SK-N-SH treated with all-trans-retinoic acid at 6 μM for 48 hours (cell line): ENCODE data around the gene ADGRV1.

ENCODE experiments used
- ATAC-seq: fragments of 200-7000 bp; cut with Tn5 transposase; 3 replicates; pipeline ENCODE4 v1.9.1; 2020; ENCODE audit warnings: mild to moderate bottlenecking, moderate library complexity
- ARNTL ChIP-seq: fragments of 450-650 bp; formaldehyde crosslinking; IDR thresholded peaks from 2 replicates; pipeline ENCODE4 v1.5.0; 2020; ENCODE audit warnings: low read depth, mild to moderate bottlenecking, moderate library complexity, borderline replicate concordance
- BACH2 ChIP-seq: fragments of 250-450 bp; sonication (Bioruptor Pico); IDR thresholded peaks from 2 replicates; pipeline ENCODE4 v1.9.0; 2021; ENCODE audit warnings: mild to moderate bottlenecking, borderline replicate concordance
- CREB5 ChIP-seq: fragments of 250-450 bp; sonication (Bioruptor Pico); IDR thresholded peaks from 2 replicates; pipeline ENCODE4 v1.5.1; 2020; ENCODE audit warnings: low read depth, mild to moderate bottlenecking, moderate library complexity
- CSDC2 ChIP-seq: fragments of 250-450 bp; sonication (Bioruptor Pico); IDR thresholded peaks from 2 replicates; pipeline ENCODE4 v1.5.0; 2020; ENCODE audit warnings: mild to moderate bottlenecking, moderate library complexity
- CSRNP3 ChIP-seq: fragments of 250-450 bp; sonication (Bioruptor Pico); IDR thresholded peaks from 2 replicates; pipeline ENCODE4 v1.5.1; 2021; ENCODE audit warnings: mild to moderate bottlenecking, moderate library complexity
- ESRRG ChIP-seq: fragments of 250-450 bp; sonication (Bioruptor Pico); IDR thresholded peaks from 2 replicates; pipeline ENCODE4 v1.6.1; 2021; ENCODE audit warnings: mild to moderate bottlenecking
- GLIS3 ChIP-seq: fragments of 250-450 bp; sonication (Bioruptor Pico); IDR thresholded peaks from 2 replicates; pipeline ENCODE4 v1.5.0; 2020; ENCODE audit warnings: mild to moderate bottlenecking, moderate library complexity
- ISL1 ChIP-seq: fragments of 250-450 bp; sonication (Bioruptor Pico); IDR thresholded peaks from 2 replicates; pipeline ENCODE4 v2.1.2; 2022; ENCODE audit warnings: mild to moderate bottlenecking, moderate library complexity
- OSR1 ChIP-seq: fragments of 250-450 bp; sonication (Bioruptor Pico); IDR thresholded peaks from 2 replicates; pipeline ENCODE4 v1.8.0; 2022; ENCODE audit warnings: moderate library complexity, mild to moderate bottlenecking, inconsistent platforms
- PPARA ChIP-seq: fragments of 250-450 bp; sonication (Bioruptor Pico); IDR thresholded peaks from 2 replicates; pipeline ENCODE4 v1.5.0; 2020; ENCODE audit warnings: mild to moderate bottlenecking, borderline replicate concordance
- RARB ChIP-seq: fragments of 250-450 bp; sonication (Bioruptor Pico); IDR thresholded peaks from 2 replicates; pipeline ENCODE4 v1.8.0; 2021; ENCODE audit warnings: mild to moderate bottlenecking, moderate library complexity
- SNAI2 ChIP-seq: fragments of 250-450 bp; sonication (Bioruptor Pico); IDR thresholded peaks from 2 replicates; pipeline ENCODE4 v1.5.0; 2020; ENCODE audit warnings: mild to moderate bottlenecking, moderate library complexity
- TCF4 ChIP-seq: fragments of 250-450 bp; sonication (Bioruptor Pico); IDR thresholded peaks from 2 replicates; pipeline ENCODE4 v1.8.0; 2021; ENCODE audit warnings: mild to moderate bottlenecking, moderate library complexity, borderline replicate concordance
- ZC3H10 ChIP-seq: fragments of 250-450 bp; sonication (Bioruptor Pico); IDR thresholded peaks from 2 replicates; pipeline ENCODE4 v1.5.1; 2021; ENCODE audit warnings: mild to moderate bottlenecking, moderate library complexity
- ZFP3 ChIP-seq: fragments of 250-450 bp; sonication (Bioruptor Pico); IDR thresholded peaks from 2 replicates; pipeline ENCODE4 v1.5.0; 2020; ENCODE audit warnings: mild to moderate bottlenecking, moderate library complexity
- ZNF70 ChIP-seq: fragments of 450-650 bp; formaldehyde crosslinking; IDR thresholded peaks from 2 replicates; pipeline ENCODE4 v1.5.0; 2020; ENCODE audit warnings: mild to moderate bottlenecking, moderate library complexity
- ZNF8 ChIP-seq: fragments of 450-650 bp; formaldehyde crosslinking; IDR thresholded peaks from 2 replicates; pipeline ENCODE4 v1.5.0; 2020; ENCODE audit warnings: mild to moderate bottlenecking, moderate library complexity
- TF ChIP-seq, protein P1 (sequence below): fragments of 250-450 bp; sonication (Bioruptor Pico); IDR thresholded peaks from 2 replicates; pipeline ENCODE4 v1.8.0; 2021; ENCODE audit warnings: low read depth, mild to moderate bottlenecking, moderate library complexity, borderline replicate concordance
- TF ChIP-seq, protein P2 (sequence below): fragments of 250-450 bp; sonication (Bioruptor Pico); IDR thresholded peaks from 2 replicates; pipeline ENCODE4 v1.5.0; 2020; ENCODE audit warnings: mild to moderate bottlenecking, moderate library complexity

ADGRV1 gene

GRCh38 chr5:91179018-91179417 is 620.4 kb downstream of the ADGRV1 start (continued):
- TF ChIP-seq CSRNP3 (CRISPR knock-in tag) (no peak), ZNF8 (CRISPR knock-in tag) (no peak), ZC3H10 (CRISPR knock-in tag) (no peak), ARNTL (CRISPR knock-in tag) (no peak), PPARA (no peak), RARB (CRISPR knock-in tag) (no peak)

GRCh38 chr5:91180506-91180905 is 621.9 kb downstream of the ADGRV1 start:
- TF ChIP-seq ZNF8 (CRISPR knock-in tag): no peak
- TF ChIP-seq ZFP3: no peak
- TF ChIP-seq CREB5: no peak
- TF ChIP-seq ZNF70 (CRISPR knock-in tag): no peak
- TF ChIP-seq, protein P1, sequence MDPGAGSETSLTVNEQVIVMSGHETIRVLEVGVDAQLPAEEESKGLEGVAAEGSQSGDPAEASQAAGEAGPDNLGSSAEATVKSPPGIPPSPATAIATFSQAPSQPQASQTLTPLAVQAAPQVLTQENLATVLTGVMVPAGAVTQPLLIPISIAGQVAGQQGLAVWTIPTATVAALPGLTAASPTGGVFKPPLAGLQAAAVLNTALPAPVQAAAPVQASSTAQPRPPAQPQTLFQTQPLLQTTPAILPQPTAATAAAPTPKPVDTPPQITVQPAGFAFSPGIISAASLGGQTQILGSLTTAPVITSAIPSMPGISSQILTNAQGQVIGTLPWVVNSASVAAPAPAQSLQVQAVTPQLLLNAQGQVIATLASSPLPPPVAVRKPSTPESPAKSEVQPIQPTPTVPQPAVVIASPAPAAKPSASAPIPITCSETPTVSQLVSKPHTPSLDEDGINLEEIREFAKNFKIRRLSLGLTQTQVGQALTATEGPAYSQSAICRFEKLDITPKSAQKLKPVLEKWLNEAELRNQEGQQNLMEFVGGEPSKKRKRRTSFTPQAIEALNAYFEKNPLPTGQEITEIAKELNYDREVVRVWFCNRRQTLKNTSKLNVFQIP (CRISPR knock-in tag): no peak
- no peak for TF ChIP-seq ARNTL (CRISPR knock-in tag)
- TF ChIP-seq OSR1: no peak
- no peak for TF ChIP-seq SNAI2 (CRISPR knock-in tag)
- TF ChIP-seq ZC3H10 (CRISPR knock-in tag): no peak
- TF ChIP-seq, protein P2, sequence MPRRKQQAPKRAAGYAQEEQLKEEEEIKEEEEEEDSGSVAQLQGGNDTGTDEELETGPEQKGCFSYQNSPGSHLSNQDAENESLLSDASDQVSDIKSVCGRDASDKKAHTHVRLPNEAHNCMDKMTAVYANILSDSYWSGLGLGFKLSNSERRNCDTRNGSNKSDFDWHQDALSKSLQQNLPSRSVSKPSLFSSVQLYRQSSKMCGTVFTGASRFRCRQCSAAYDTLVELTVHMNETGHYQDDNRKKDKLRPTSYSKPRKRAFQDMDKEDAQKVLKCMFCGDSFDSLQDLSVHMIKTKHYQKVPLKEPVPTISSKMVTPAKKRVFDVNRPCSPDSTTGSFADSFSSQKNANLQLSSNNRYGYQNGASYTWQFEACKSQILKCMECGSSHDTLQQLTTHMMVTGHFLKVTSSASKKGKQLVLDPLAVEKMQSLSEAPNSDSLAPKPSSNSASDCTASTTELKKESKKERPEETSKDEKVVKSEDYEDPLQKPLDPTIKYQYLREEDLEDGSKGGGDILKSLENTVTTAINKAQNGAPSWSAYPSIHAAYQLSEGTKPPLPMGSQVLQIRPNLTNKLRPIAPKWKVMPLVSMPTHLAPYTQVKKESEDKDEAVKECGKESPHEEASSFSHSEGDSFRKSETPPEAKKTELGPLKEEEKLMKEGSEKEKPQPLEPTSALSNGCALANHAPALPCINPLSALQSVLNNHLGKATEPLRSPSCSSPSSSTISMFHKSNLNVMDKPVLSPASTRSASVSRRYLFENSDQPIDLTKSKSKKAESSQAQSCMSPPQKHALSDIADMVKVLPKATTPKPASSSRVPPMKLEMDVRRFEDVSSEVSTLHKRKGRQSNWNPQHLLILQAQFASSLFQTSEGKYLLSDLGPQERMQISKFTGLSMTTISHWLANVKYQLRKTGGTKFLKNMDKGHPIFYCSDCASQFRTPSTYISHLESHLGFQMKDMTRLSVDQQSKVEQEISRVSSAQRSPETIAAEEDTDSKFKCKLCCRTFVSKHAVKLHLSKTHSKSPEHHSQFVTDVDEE (CRISPR knock-in tag): no peak
- TF ChIP-seq TCF4 (CRISPR knock-in tag): no peak
- no peak for TF ChIP-seq BACH2 (CRISPR knock-in tag)
- TF ChIP-seq ESRRG: no peak
- TF ChIP-seq ISL1 (CRISPR knock-in tag): no peak
- no peak for TF ChIP-seq CSDC2 (CRISPR knock-in tag)
- no peak for ATAC-seq

DNA sequence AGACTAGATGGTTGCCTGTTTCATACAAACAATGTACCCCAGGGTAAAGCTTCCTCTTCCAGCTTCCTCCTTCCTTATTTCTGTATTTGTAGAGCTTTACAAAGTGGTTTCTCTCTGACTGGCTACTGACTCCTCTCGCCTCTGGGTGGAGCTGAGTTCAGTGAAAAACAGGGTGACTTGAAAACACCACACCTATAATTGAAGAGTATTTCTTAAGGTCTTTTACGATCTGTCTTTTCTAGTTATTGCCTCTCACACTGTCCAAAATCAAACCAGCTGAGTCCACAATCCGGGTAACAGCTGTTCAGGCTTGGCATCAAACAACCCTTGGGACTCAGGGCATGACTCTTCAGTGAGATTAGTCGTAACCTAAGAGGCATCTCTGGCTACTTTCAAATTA is 624.2 kb downstream of the ADGRV1 start:
- TF ChIP-seq, protein P2 (CRISPR knock-in tag): no peak
- TF ChIP-seq GLIS3: no peak
- TF ChIP-seq CSRNP3 (CRISPR knock-in tag): no peak
- TF ChIP-seq OSR1: no peak
- TF ChIP-seq ESRRG: no peak
- no peak for TF ChIP-seq ZC3H10 (CRISPR knock-in tag)
- no peak for TF ChIP-seq CREB5
- TF ChIP-seq, all 23 proteins: peak for 0
- ATAC-seq: no peak
